Stimulated activated CD4-positive, alpha-beta T cell treated with anti-CD3 and anti-CD28 coated beads, Interleukin-12 subunit alpha, Interleukin-12 subunit beta, amount 100 ng/mL, for 24 hours (primary cell): ENCODE measurements around the gene ADAMTS20.
"Not testable (repeated sequence)": the region's sequence is repeated elsewhere in the genome, so short reads cannot be mapped to it uniquely, and the experiment has no call there.

Experiments used
- DNase-seq, 2 experiments: peaks; one replicate each; pipeline ENCODE4 v3.0.0-alpha.2; 2020; ENCODE audit warnings: low read depth in 2 of 2

ADAMTS20 gene

GRCh38 chr12:43551971-43552559 is at the start of gene ADAMTS20:
Gene ADAMTS20, minus strand, starts transcription at chr12:43552203. Its CDS starts 282 bp downstream, at chr12:43551921.
- no peak for DNase-seq

- DNase-seq, result no peak
These were observed 47.7 kb upstream of the ADAMTS20 start for GRCh38 chr12:43599708-43600107.

- DNase-seq, result no peak
These were observed 47.1 kb upstream of the ADAMTS20 start for GRCh38 chr12:43599066-43599465.

- no peak for DNase-seq
These were observed 38.3 kb upstream of the ADAMTS20 start for GRCh38 chr12:43590307-43590706.

GRCh38 chr12:43586646-43587245 is 34.7 kb upstream of the ADAMTS20 start:
- no peak for DNase-seq

GRCh38 chr12:43585676-43586075 is 33.7 kb upstream of the ADAMTS20 start:
- DNase-seq, result no peak

- DNase-seq, result no peak
These were observed 28.6 kb upstream of the ADAMTS20 start for GRCh38 chr12:43580601-43581000.

- no peak for DNase-seq
These were observed 27.2 kb upstream of the ADAMTS20 start for GRCh38 chr12:43579206-43579605.

GRCh38 chr12:43578782-43579181 is 26.8 kb upstream of the ADAMTS20 start:
- DNase-seq, result no peak

GRCh38 chr12:43577381-43577780 is 25.4 kb upstream of the ADAMTS20 start:
- DNase-seq, result no peak

- DNase-seq, result no peak
These were observed 24.2 kb upstream of the ADAMTS20 start for GRCh38 chr12:43576162-43576561.

- DNase-seq, result no peak
These were observed 19.9 kb upstream of the ADAMTS20 start for GRCh38 chr12:43571885-43572284.

- no peak for DNase-seq
These were observed 4.1 kb upstream of the ADAMTS20 start for GRCh38 chr12:43556057-43556456.

GRCh38 chr12:43551279-43551970 is 578 bp downstream of the ADAMTS20 start:
- DNase-seq, result no peak

- no peak for DNase-seq
These were observed 1.2 kb downstream of the ADAMTS20 start for GRCh38 chr12:43550831-43551271.

- DNase-seq, result no peak
These were observed 7.3 kb downstream of the ADAMTS20 start for GRCh38 chr12:43544703-43545102.

- DNase-seq, result no peak
These were observed 11.5 kb downstream of the ADAMTS20 start for GRCh38 chr12:43540470-43540869.

- not testable (repeated sequence) for DNase-seq
These were observed 14.3 kb downstream of the ADAMTS20 start for GRCh38 chr12:43537675-43538074.

- DNase-seq, result no peak
These were observed 36.0 kb downstream of the ADAMTS20 start for GRCh38 chr12:43516045-43516444.

GRCh38 chr12:43501703-43502102 is 50.3 kb downstream of the ADAMTS20 start:
- DNase-seq, result no peak

- no peak for DNase-seq
These were observed 58.7 kb downstream of the ADAMTS20 start for GRCh38 chr12:43493261-43493797.

- DNase-seq, result no peak
These were observed 69.5 kb downstream of the ADAMTS20 start for GRCh38 chr12:43482311-43483085.
